PFSK-1 (cell line): ENCODE data around the gene FMN1.

Experiments
- POLR2AphosphoS5 ChIP-seq: IDR thresholded peaks from 2 replicates; pipeline ENCODE4 v1.6.1; 2012; ENCODE audit warnings: low read depth, mild to moderate bottlenecking, control low read depth, low read length, moderate library complexity
- SIN3A ChIP-seq: IDR thresholded peaks from 2 replicates; pipeline ENCODE4 v1.6.1; 2012; ENCODE audit warnings: mild to moderate bottlenecking, low read length, moderate library complexity, borderline replicate concordance; ENCODE audit not compliant: insufficient read depth

DNA sequence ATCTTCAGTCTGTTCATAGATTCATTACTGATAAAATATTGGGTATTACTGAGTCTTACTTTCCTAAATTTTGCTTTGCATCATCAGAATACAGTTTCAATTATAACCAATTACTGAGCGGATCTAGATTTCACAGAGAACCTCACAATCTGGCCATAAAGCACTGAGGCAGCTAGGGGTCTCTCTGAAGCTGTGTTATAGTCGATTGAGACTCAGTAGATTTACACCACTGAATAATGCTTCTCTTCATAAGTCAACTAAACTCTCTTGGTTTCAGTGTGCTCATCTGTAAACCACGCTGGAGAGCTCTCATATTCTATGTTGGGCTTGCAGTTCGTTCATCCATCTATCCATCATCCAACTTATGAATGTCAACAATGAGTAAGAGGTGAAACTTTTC, 296.1 kb downstream of the FMN1 start:
- TF ChIP-seq SIN3A, result no peak
- TF ChIP-seq POLR2AphosphoS5, result no peak
